C1 segment of cervical spinal cord (tissue), 14 donors: ENCODE measurements around the gene ZIC1.

ENCODE experiments used
- DNase-seq, 14 donors: peaks; one replicate each; lab custom pipeline; 2025; lab: John Stamatoyannopoulos, UW

Gene ZIC1

DNA sequence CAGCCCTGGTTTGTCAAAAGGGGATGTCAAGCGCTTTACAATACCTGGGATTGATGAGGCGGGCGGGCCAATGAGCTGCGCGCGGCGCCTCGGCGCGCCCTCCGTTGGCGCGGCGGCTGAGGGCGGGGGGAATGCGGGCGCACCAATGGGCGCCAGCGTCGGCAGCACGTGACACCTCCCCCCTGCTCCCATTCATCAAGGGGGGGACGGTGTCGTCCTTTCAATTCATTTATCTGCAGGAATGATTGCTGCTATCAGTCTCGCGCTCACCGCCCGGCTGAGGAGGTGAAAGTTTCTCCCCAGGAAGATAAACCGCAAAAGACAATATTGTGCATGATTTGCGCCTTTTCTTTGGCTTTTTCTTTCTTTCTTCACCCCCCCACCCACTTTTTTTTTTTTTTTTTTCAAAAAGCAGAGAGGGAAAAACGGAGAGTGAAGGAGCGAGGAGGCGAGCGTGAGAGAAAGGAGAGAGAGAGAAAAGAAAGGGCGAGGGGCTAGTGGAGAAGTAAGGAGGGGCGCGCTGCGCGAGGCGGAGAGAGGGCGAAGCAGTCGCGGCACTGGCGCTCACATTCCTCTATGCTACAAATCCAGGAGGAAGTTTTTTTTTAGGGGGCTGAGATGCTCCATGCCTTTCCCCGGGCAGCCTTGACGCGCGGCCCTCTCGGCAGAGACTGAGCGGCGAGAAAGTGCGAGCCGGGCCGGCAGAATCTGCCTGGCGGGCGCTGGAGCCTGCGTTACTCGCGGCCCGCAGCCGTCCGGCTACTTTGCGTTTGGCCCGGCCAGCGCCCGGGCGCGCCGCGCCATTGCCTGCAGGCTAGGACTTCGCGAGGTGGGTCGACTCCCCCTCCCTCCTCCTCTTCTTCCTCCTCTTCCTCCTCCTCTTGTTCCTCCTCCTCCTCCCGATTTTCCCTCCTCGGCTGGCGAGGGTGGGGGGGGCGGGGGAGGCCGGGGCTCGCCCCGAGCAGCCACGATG lies at the start of gene ZIC1:
Gene ZIC1, plus strand, starts transcription at position 223 of the 973 bp plus-strand sequence. Its CDS starts 748 bp downstream, at position 971.
- DNase-seq: peak in 10 of 14 donors; percentile 23 to 98 (median 64)

GRCh38 chr3:147360051-147360439 lies 49.1 kb upstream of the ZIC1 start:
- DNase-seq: no peak

GRCh38 chr3:147360646-147361453 lies 48.3 kb upstream of the ZIC1 start:
- DNase-seq: peak in 1 of 14 donors; percentile 76

DNA sequence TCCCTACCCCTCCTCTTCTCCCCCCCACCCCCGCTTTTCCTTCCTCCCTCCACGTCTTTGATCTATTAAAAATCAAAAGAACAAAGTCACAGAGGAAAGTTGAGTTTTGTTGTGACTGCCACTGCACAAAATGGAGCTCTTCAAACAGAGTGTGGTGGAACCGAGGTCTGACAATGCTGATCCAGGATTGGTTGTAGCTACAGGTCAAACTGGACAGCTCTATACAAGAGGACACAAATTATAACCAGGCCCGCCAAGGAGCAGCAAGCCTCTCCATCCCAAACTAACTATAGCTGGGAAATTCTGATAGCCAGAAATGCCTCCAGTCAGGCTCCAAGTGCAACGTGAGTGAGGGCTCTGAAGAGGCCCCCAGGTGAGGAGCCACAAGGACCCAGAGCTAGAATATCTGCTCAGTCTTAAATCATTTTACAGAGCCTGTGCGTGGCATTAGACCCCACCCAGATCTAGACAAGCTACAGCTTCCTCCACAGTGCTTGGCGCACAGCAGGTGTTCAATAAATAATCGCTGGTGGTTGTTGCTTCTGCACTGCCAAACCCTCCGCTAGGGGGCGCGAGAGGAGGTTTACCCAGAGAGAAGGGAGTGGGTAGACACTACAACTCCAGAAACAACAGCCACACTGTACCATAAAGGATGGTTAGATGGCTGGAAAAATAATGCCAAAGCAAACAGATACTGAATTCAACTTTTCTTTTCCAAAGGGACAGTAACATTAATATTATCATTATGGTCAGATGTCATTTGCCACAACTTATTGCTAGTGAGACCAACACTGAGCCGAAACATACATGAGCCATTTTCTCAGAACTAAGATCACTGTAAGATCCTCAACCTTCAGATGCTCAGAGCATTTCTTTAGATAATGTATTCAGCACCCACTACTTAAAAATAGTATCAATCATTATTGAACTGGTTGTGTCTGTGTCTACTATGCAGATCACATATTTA lies 47.4 kb upstream of the ZIC1 start:
- DNase-seq: no peak

- DNase-seq: no peak
Measured at GRCh38 chr3:147364771-147365170, 44.4 kb upstream of the ZIC1 start.

DNA sequence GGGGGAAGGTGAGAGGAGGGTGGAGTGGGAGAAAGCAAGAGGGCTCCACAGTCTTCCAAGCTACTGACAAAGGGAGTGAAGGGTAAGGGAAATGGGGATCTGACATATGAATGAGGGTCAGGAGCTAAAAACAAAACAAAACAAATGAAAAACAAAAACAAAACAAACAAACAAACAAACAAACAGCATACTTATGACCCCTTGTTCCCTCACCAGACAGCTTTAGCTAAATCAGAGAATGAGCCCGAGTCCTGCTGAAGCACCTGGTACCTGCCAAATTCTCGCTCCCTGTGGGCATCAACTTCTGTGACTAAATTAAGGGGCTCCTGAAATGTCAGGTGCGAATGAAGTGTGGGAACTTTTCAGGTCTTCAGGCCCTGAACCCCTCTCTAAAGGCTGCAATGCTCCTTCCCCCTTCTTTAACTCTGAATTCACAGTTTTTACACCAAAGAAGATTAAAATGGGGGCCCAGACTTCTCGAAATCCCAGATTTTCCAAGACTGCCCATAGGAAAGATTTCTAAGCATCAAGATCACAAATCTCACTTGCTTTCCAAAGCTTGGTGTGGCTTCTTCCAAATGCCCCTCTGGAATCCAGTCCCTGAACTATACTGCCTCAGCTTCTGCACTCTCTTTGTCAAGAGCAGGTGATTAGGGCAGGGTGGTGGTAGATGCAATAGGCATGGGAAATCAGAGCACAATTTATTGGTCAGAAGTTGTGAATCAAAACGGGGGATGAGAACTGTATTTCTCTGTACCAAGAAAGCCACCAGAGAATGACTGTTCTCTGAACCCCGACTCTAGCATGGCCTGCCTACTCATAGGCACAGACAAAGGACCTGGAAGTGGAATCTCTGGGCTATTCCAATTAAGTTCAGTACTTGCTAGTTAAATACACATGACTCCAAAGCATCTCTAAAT lies 43.7 kb upstream of the ZIC1 start:
- no peak for DNase-seq

GRCh38 chr3:147367676-147368075 lies 41.5 kb upstream of the ZIC1 start:
- no peak for DNase-seq

- no peak for DNase-seq
Measured at GRCh38 chr3:147368151-147368550, 41.0 kb upstream of the ZIC1 start.

- no peak for DNase-seq
Measured at GRCh38 chr3:147368561-147369221, 40.5 kb upstream of the ZIC1 start.

- DNase-seq: no peak
Measured at GRCh38 chr3:147369231-147369630, 39.9 kb upstream of the ZIC1 start.

DNA sequence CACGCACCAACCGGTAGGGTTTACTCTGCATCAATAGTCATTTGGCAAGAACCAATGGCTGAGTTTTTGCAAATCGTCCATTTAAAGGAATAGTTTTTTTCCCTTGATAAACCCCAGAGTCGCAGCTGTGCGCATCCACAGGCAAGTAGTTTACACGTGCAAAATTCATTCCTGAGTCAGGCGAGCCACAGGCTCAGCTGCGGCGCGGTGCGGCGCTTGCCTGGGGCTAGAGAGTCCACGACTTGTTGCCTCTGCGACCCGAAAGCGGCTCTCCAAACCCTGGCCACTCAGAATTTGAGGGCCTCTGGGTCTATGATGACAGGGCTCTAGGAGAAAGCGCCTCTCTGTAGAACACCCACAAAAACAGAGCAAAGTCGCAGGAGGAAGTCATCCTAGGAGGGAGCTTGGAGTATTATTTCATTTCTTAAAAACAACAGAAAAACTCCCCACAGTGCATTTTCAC lies 39.5 kb upstream of the ZIC1 start:
- DNase-seq: peak in 1 of 14 donors; percentile 86

GRCh38 chr3:147370349-147370748 lies 38.8 kb upstream of the ZIC1 start:
- no peak for DNase-seq

DNA sequence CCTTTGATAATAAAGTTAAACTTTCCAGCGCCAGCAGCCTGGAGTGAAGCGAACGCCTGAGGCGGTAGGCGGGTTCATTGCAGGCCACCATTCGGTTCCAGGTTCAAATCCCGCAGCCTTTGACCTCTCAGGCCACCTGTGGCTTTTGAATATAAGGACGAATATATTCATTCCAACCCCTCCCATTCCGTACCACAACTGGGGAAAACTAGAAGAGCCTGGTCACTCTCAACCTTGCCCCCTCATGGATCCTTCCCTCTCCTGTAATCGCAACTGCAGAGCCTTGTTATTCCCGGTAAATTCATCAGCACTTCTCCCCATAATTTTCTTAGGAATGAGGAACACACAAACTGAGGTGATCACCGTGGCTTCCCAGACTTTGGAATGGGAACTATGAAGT lies 38.0 kb upstream of the ZIC1 start:
- no peak for DNase-seq

GRCh38 chr3:147371771-147372340 lies 37.3 kb upstream of the ZIC1 start:
- DNase-seq: no peak

DNA sequence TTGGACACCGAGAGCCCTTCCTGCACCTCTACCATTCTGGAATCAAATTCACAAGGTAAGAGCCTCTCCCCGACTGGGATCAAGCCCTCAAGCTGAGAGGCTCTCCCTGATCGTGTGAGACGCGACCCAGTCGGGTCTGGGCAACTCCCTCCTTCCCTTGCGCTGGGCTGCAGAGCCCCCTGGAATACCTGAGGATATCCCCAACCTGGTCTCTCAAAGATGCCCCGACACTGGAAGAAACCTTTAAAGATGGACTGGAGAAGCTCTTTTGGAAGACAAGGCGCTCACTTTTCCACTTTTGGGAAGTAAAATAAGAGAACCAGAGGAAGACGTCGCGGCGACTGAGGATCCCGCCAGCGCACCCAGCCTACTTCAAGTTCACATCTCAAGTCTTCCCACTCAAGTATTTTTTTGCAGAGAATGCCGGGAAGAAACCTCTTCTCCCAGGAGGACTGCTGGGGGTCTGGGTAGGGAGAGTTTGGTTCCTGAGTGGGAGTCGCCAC lies 36.6 kb upstream of the ZIC1 start:
- DNase-seq: no peak

- DNase-seq: no peak
Measured at GRCh38 chr3:147373301-147373700, 35.9 kb upstream of the ZIC1 start.

DNA sequence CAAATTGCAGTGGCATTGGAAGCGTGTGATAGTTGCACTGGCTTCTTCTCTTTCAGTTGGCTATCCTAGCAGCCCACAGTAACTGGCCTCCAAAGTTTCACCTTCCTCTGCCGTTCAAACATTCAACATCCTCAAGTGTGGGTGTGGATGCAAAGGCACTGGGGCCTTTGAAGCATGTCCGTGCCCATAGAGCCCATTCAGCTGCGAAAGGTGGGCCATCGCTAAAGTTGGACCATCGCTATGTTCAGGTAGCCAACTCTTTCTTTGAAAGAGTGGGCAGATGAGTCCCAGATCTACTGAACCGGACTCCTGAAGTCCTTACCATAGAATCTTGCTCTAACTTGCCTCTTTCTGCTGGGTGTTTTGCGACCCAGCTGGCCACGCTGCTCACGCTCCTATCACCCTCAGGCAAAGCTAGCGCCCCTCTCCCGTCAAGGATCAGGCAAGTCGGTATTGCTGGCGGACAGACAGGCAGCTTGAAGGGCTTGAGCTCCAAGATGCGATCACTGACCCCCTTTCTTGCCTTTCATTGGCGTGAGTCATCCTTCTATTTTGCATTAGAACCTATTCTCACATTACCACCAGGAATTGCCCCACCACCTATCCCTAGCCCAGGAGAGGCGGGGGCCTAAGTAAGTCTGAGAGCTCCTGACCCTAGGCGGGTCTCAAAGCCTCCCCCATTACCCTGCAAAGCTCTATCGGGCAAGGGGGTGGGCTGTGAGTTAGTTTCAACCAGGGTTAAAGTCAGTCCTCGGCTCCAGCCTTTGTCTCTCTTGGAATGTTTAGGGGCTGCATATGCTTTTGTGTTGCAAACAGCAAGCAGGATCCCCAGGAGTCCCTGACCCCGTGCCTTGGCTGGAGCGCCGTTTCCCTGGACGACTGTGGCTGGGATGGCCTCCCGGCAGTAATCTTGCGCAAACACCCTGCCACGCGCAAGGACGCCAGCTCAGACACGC lies 31.5 kb upstream of the ZIC1 start:
- DNase-seq: no peak

- DNase-seq: no peak
Measured at GRCh38 chr3:147379651-147380050, 29.5 kb upstream of the ZIC1 start.
